GM12872 (cell line): ENCODE measurements around the gene MINDY1.

ENCODE experiments used
- TF ChIP-seq, protein P1 (sequence below): IDR thresholded peaks from 3 replicates; pipeline ENCODE4 v1.5.1; 2011; ENCODE audit warnings: low read depth, mild to moderate bottlenecking, low read length, moderate library complexity; ENCODE audit not compliant: insufficient read depth

The MINDY1 gene

GRCh38 chr1:151035167-151035566 lies 28.5 kb upstream of the MINDY1 start:
- TF ChIP-seq, protein P1, sequence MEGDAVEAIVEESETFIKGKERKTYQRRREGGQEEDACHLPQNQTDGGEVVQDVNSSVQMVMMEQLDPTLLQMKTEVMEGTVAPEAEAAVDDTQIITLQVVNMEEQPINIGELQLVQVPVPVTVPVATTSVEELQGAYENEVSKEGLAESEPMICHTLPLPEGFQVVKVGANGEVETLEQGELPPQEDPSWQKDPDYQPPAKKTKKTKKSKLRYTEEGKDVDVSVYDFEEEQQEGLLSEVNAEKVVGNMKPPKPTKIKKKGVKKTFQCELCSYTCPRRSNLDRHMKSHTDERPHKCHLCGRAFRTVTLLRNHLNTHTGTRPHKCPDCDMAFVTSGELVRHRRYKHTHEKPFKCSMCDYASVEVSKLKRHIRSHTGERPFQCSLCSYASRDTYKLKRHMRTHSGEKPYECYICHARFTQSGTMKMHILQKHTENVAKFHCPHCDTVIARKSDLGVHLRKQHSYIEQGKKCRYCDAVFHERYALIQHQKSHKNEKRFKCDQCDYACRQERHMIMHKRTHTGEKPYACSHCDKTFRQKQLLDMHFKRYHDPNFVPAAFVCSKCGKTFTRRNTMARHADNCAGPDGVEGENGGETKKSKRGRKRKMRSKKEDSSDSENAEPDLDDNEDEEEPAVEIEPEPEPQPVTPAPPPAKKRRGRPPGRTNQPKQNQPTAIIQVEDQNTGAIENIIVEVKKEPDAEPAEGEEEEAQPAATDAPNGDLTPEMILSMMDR: no peak

- TF ChIP-seq, protein P1: no peak
Observed at GRCh38 chr1:151032164-151032563, 25.5 kb upstream of the MINDY1 start.

GRCh38 chr1:151026460-151026859 lies 19.8 kb upstream of the MINDY1 start:
- TF ChIP-seq, protein P1: no peak

GRCh38 chr1:151024540-151025146 lies 17.9 kb upstream of the MINDY1 start:
- TF ChIP-seq, protein P1: peak; percentile 85

GRCh38 chr1:151013518-151013917 lies 6.8 kb upstream of the MINDY1 start:
- TF ChIP-seq, protein P1: no peak

- TF ChIP-seq, protein P1: no peak
Observed at GRCh38 chr1:151012684-151013471, 6.2 kb upstream of the MINDY1 start.

DNA sequence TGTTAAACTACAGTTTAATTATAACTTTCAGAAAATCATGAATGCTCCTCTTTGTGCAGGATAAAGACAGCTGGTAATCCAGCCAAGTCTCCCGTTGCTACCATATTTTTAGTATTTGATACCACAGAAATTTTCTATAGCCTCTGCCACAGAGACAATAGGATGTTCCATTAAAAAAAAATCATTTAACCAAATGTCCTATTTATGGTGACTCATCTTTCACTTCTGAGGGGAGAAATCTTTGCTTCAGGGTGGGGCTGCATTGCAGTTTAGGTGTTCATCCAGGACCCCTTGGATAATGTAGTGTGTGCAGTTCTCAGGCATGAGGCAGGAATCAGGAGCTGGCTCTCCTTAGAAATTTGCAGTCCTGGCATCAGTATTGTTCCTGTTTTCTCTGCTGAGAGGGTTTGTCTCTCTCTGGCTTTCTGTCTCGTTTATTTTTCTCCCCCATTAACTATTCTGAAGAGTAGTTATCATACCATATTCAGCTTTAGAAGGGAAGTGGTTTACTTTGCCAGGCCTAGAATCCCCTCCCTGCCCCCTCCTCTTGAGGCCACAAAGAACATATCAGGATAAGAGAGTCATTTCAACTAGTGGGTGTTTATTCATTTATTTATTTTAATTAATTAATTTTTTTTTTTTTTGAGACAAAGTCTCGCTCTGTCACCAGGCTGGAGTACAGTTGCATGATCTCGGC lies 4.6 kb upstream of the MINDY1 start:
- TF ChIP-seq, protein P1: no peak
